H1 (cell line): ENCODE results near the gene GLS. TPM values are rescaled to one million over a fixed set of nuclear protein-coding genes. Genes with fewer than 3 reads are reported as not detected.

Source experiments
- CTCF ChIA-PET: fragments of 300-600 bp; sonication (Branson Sonifier 250); formaldehyde crosslinking; loops from one replicate; lab custom pipeline; 2021; ENCODE audit not compliant: partially characterized antibody; lab: Charles Lee
- POLR2A ChIA-PET: fragments of 300-600 bp; sonication (Branson Sonifier 250); formaldehyde crosslinking; loops from one replicate; lab custom pipeline; 2021; ENCODE audit warnings: inconsistent platforms; ENCODE audit not compliant: partially characterized antibody; lab: Charles Lee
- DNase-seq, 2 experiments: peaks; one replicate each; pipeline versions ENCODE4 v3.0.0 to v3.0.0-alpha.2; 2010 to 2022; ENCODE audit warnings: low spot score in 2 of 2, low read depth in 1 of 2, mixed read lengths in 1 of 2
- FAIRE-seq: peaks from 2 replicates; lab custom pipeline; 2011; peaks lifted over from hg19 to GRCh38; lab: Jason Lieb, UNC
- H2AFZ ChIP-seq: 2 replicates; pipeline ENCODE4 v1.8.1; 2012; ENCODE audit warnings: low read length, inconsistent platforms
- H2AK5ac ChIP-seq: 2 replicates; pipeline ENCODE4 v1.6.1; 2013; ENCODE audit warnings: low read depth, low read length
- H2BK120ac ChIP-seq: replicated peaks from 2 replicates; pipeline ENCODE3; 2013; ENCODE audit warnings: low read depth, low read length, inconsistent platforms
- H2BK12ac ChIP-seq: 2 replicates; pipeline ENCODE4 v1.6.1; 2013; ENCODE audit warnings: low read depth, low read length
- H2BK15ac ChIP-seq: 2 replicates; pipeline ENCODE4 v1.6.1; 2013; ENCODE audit warnings: low read length
- H2BK20ac ChIP-seq: 2 replicates; pipeline ENCODE4 v1.6.1; 2013; ENCODE audit warnings: low read length
- H2BK5ac ChIP-seq: 2 replicates; pipeline ENCODE4 v1.6.1; 2013; ENCODE audit warnings: low read depth, low read length
- H3K14ac ChIP-seq: 2 replicates; pipeline ENCODE4 v1.6.1; 2013; ENCODE audit warnings: inconsistent platforms; ENCODE audit not compliant: insufficient read length
- H3K18ac ChIP-seq: 2 replicates; pipeline ENCODE4 v1.6.1; 2013; ENCODE audit warnings: low read length; ENCODE audit errors: extremely low read depth
- H3K23ac ChIP-seq: 2 replicates; pipeline ENCODE4 v1.6.1; 2013; ENCODE audit warnings: inconsistent platforms; ENCODE audit not compliant: insufficient read length
- H3K23me2 ChIP-seq: 2 replicates; pipeline ENCODE4 v1.6.1; 2013; ENCODE audit warnings: low read depth, low read length
- H3K27ac ChIP-seq: 2 replicates; pipeline ENCODE4 v1.6.1; 2011; ENCODE audit warnings: low read depth, low read length, inconsistent platforms
- H3K27me3 ChIP-seq, 4 experiments: replicated peaks in 1 of 4; 1 replicate in 1 of 4; 2 replicates in 3 of 4; pipeline versions ENCODE4 v1.6.1 to v1.8.1; 2011 to 2013; ENCODE audit warnings: low read length in 3 of 4, mild to moderate bottlenecking in 3 of 4, inconsistent platforms in 2 of 4, mixed read lengths in 2 of 4, moderate library complexity in 1 of 4; ENCODE audit not compliant: control insufficient read depth in 3 of 4, insufficient read depth in 3 of 4; ENCODE audit errors: extremely low read depth in 1 of 4
- H3K36me3 ChIP-seq, 4 experiments: 2 replicates each; pipeline versions ENCODE4 v1.6.1 to v1.8.1; 2011 to 2013; ENCODE audit warnings: mild to moderate bottlenecking in 4 of 4, low read length in 3 of 4, moderate library complexity in 2 of 4, control low read depth in 1 of 4, inconsistent platforms in 1 of 4; ENCODE audit not compliant: insufficient read depth in 4 of 4, control insufficient read depth in 2 of 4
- H3K4ac ChIP-seq: replicated peaks from 2 replicates; pipeline ENCODE3; 2013; ENCODE audit warnings: low read length, low read depth, mixed read lengths, inconsistent platforms; ENCODE audit not compliant: insufficient read length
- H3K4me1 ChIP-seq, 4 experiments: replicated peaks in 1 of 4; 1 replicate in 1 of 4; 2 replicates in 3 of 4; pipeline versions ENCODE4 v1.6.1 to v1.8.1; 2011 to 2013; ENCODE audit warnings: low read length in 3 of 4, inconsistent platforms in 2 of 4, mixed read lengths in 1 of 4; ENCODE audit not compliant: insufficient read depth in 4 of 4, control insufficient read depth in 3 of 4
- H3K4me2 ChIP-seq, 2 experiments: 2 replicates each; pipeline versions ENCODE4 v1.6.1 to v1.8.1; 2011 to 2013; ENCODE audit warnings: low read depth in 2 of 2, low read length in 2 of 2, control low read depth in 1 of 2, inconsistent platforms in 1 of 2, mild to moderate bottlenecking in 1 of 2; ENCODE audit not compliant: insufficient read depth in 1 of 2
- H3K4me3 ChIP-seq, 4 experiments: fragments of 200-600, 300-600 bp in 1 of 4; sonication (generic), shearing (Covaris generic), sonication (Bioruptor Twin) in 1 of 4; 2 replicates each; pipeline versions ENCODE4 v1.5.1 to v1.8.1; 2011 to 2016; ENCODE audit warnings: low read length in 4 of 4, low read depth in 3 of 4, control low read depth in 2 of 4, inconsistent platforms in 2 of 4, mild to moderate bottlenecking in 2 of 4, mixed read lengths in 1 of 4, moderate library complexity in 1 of 4; ENCODE audit not compliant: insufficient read depth in 2 of 4; ENCODE audit errors: extremely low read depth in 1 of 4
- H3K56ac ChIP-seq: replicated peaks from 2 replicates; pipeline ENCODE3; 2013; ENCODE audit warnings: low read depth, mild to moderate bottlenecking, mixed read lengths, low read length, inconsistent platforms; ENCODE audit not compliant: insufficient read length
- H3K79me1 ChIP-seq: 2 replicates; pipeline ENCODE4 v1.6.1; 2013; ENCODE audit warnings: low read depth, low read length, control low read depth
- H3K79me2 ChIP-seq, 2 experiments: 2 replicates each; pipeline versions ENCODE4 v1.6.1 to v1.8.1; 2012 to 2013; ENCODE audit warnings: low read length in 2 of 2, mild to moderate bottlenecking in 2 of 2, inconsistent platforms in 1 of 2; ENCODE audit not compliant: insufficient read depth in 2 of 2, control insufficient read depth in 1 of 2
- H3K9ac ChIP-seq, 4 experiments: replicated peaks in 1 of 4; 1 replicate in 1 of 4; 2 replicates in 3 of 4; pipeline versions ENCODE4 v1.6.1 to v1.8.1; 2011 to 2013; ENCODE audit warnings: low read depth in 3 of 4, low read length in 3 of 4, control low read depth in 2 of 4, mild to moderate bottlenecking in 2 of 4, moderate library complexity in 2 of 4, inconsistent platforms in 1 of 4; ENCODE audit errors: extremely low read depth in 1 of 4
- H3K9me3 ChIP-seq, 2 experiments: 2 replicates each; pipeline versions ENCODE4 v1.6.1 to v1.8.1; 2012 to 2013; ENCODE audit warnings: mild to moderate bottlenecking in 2 of 2, moderate library complexity in 2 of 2, control low read depth in 1 of 2, inconsistent platforms in 1 of 2, low read depth in 1 of 2, low read length in 1 of 2, mixed read lengths in 1 of 2; ENCODE audit not compliant: insufficient read depth in 2 of 2
- H4K20me1 ChIP-seq, 2 experiments: replicated peaks in 1 of 2; 2 replicates each; pipeline versions ENCODE3 to v1.8.1; 2011 to 2013; ENCODE audit warnings: inconsistent platforms in 2 of 2, low read length in 2 of 2, mild to moderate bottlenecking in 1 of 2; ENCODE audit not compliant: insufficient read depth in 2 of 2, control insufficient read depth in 1 of 2
- H4K5ac ChIP-seq: 2 replicates; pipeline ENCODE4 v1.6.1; 2013; ENCODE audit warnings: low read length, low read depth, mixed read lengths, inconsistent platforms; ENCODE audit not compliant: insufficient read length
- H4K8ac ChIP-seq: 2 replicates; pipeline ENCODE4 v1.8.0; 2013; ENCODE audit warnings: mild to moderate bottlenecking, moderate library complexity, low read length, inconsistent platforms; ENCODE audit not compliant: insufficient read depth; ENCODE audit errors: extremely low read depth
- H4K91ac ChIP-seq: replicated peaks from 2 replicates; pipeline ENCODE3; 2013; ENCODE audit warnings: low read length, mixed read lengths, inconsistent platforms; ENCODE audit not compliant: insufficient read length
- ATF3 ChIP-seq: IDR thresholded peaks from 2 replicates; pipeline ENCODE4 v1.6.1; 2011; ENCODE audit warnings: low read depth, mild to moderate bottlenecking, low read length; ENCODE audit not compliant: insufficient read depth
- CBX8 ChIP-seq: fragments of 300-800, 300-1000 bp; sonication (generic); IDR thresholded peaks from 2 replicates; pipeline ENCODE4 v1.7.1; 2016; ENCODE audit warnings: low read depth, low read length, borderline replicate concordance
- CHD2 ChIP-seq: IDR thresholded peaks from 2 replicates; pipeline ENCODE4 v1.6.1; 2012; ENCODE audit warnings: low read length, improper control_type of control experiment
- HDAC2 ChIP-seq, 2 experiments: fragments of 300-600 bp in 1 of 2; sonication (generic) in 1 of 2; IDR thresholded peaks; 2 replicates each; pipeline ENCODE4 v1.6.1; 2011 to 2012; ENCODE audit warnings: low read depth in 2 of 2, low read length in 2 of 2, mild to moderate bottlenecking in 2 of 2, moderate library complexity in 2 of 2, borderline replicate concordance in 1 of 2, inconsistent platforms in 1 of 2
- HDAC6 ChIP-seq: IDR thresholded peaks from one replicate; pipeline ENCODE4 v1.7.1; 2012; ENCODE audit warnings: low read depth, mild to moderate bottlenecking, inconsistent platforms, low read length, moderate library complexity
- RBBP5 ChIP-seq: IDR thresholded peaks from 2 replicates; pipeline ENCODE4 v1.7.1; 2012; ENCODE audit warnings: low read depth, mild to moderate bottlenecking, inconsistent platforms, low read length, moderate library complexity, borderline replicate concordance
- SUZ12 ChIP-seq: fragments of 200-600 bp; sonication (generic); IDR thresholded peaks from 2 replicates; pipeline ENCODE4 v1.6.1; 2012; ENCODE audit warnings: mild to moderate bottlenecking, inconsistent platforms, low read length, moderate library complexity, mixed read lengths
- TAF7 ChIP-seq: optimal IDR thresholded peaks from 2 replicates; pipeline ENCODE3; 2011; ENCODE audit warnings: low read depth, mild to moderate bottlenecking, inconsistent platforms, low read length, moderate library complexity, borderline replicate concordance
- TBP ChIP-seq: IDR thresholded peaks from 2 replicates; pipeline ENCODE4 v1.6.1; 2011; ENCODE audit warnings: low read depth, low read length, improper control_type of control experiment
- TEAD4 ChIP-seq: IDR thresholded peaks from 2 replicates; pipeline ENCODE4 v1.6.1; 2012; ENCODE audit warnings: low read depth, low read length, inconsistent platforms, mixed read lengths
- USF2 ChIP-seq: IDR thresholded peaks from 2 replicates; pipeline ENCODE4 v1.6.1; 2011; ENCODE audit warnings: low read length, improper control_type of control experiment
- YY1 ChIP-seq: IDR thresholded peaks from 2 replicates; pipeline ENCODE4 v1.6.1; 2011; ENCODE audit warnings: low read depth, mild to moderate bottlenecking, low read length
- WGBS, 2 experiments: shearing (Covaris generic) in 1 of 2; methylation state at CpG; one replicate each; pipeline versions ENCODE4 v1.1.6 to v1.1.7; 2013 to 2015; ENCODE audit warnings: low lambda C conversion rate in 2 of 2, mixed read lengths in 2 of 2, inconsistent platforms in 1 of 2, low coverage in 1 of 2, missing lambda C conversion rate in 1 of 2; ENCODE audit not compliant: insufficient replicate concordance in 2 of 2, insufficient coverage in 1 of 2, insufficient read length in 1 of 2; ENCODE audit errors: extremely low coverage in 1 of 2, missing lambda C conversion rate in 1 of 2; 5-methylcytosine and 5-hydroxymethylcytosine counted together
- polyA plus RNA-seq, 7 experiments: library from polyadenylated mRNA; depleted of rRNA in 3 of 7; stranded (reverse) in 5 of 7; unstranded in 2 of 7; fragments of >200 nt in 5 of 7; fragments of 200-250 nt in 2 of 7; gene quantifications; 1 replicate in 5 of 7; 2 replicates in 1 of 7; 4 replicates in 1 of 7; pipeline versions ENCODE4 v1.2.1 to v1.2.3, GENCODE V29; 2011 to 2013; ENCODE audit warnings: missing spikeins in 2 of 7, mixed read lengths in 2 of 7
- total RNA-seq: library from RNA; stranded (reverse); fragmentation: NEBNext Ultra II Directional; extraction: Animal tissue kit (Norgen Biotek cat#: 25700); gene quantifications from 2 replicates; pipeline ENCODE4 v1.2.1, GENCODE V29; 2021

GLS gene
- total and polyA plus RNA-seq, 2 of the 8 experiments (the other 6 are each of a cell fraction or from before 2014, with no cell fraction given): 15.7 to 89.8 TPM

GRCh38 chr2:190863946-190864345 is 16.7 kb upstream of the GLS start:
- Histone ChIP-seq H2BK5ac (no peak overlapping the region), H3K4ac (no peak overlapping the region), H2AFZ (no peak overlapping the region), H4K91ac (no peak overlapping the region), H3K27ac (no peak overlapping the region), H3K79me2 (no peaks in the 10 kb centered on the region), H2BK15ac (no peak overlapping the region), H2BK120ac (no peak overlapping the region), H3K4me1 (peaks cover 2 to 14% (median 9%) of the 10 kb centered on the region in 4 experiments; a peak in 6 of 7 replicates), H3K23me2 (no peaks in the 10 kb centered on the region), H3K4me3 (no peak overlapping the region), H3K56ac (no peak overlapping the region), H4K20me1 (no peaks in the 10 kb centered on the region), H3K23ac (no peak overlapping the region), H2AK5ac (no peak overlapping the region), H3K18ac (no peak overlapping the region), H4K8ac (no peak overlapping the region), H3K36me3 (peaks cover 0 to 4% (median 0%) of the 10 kb centered on the region in 4 experiments; a peak in 1 of 8 replicates), H3K9me3 (peaks cover 5 to 14% of the 10 kb centered on the region in 2 experiments), H2BK12ac (0 out of 2 replicates have a peak overlapping the region, but pooled peaks have one; percentile 27), H4K5ac (no peak overlapping the region), H3K27me3 (no peaks in the 10 kb centered on the region), H3K14ac (no peak overlapping the region), H2BK20ac (no peak overlapping the region; the same call in 1 of the 2 replicates), H3K4me2 (no peak overlapping the region), H3K79me1 (no peaks in the 10 kb centered on the region), H3K9ac (no peak overlapping the region)
- ChIA-PET CTCF (interaction anchor here (3.0 kb wide), 1 partner anchor 14 kb away, joined by 15 read pairs; no protein-coding TSS in a partner anchor), POLR2A (interaction anchor here (7.1 kb wide), 1 partner anchor 17 kb away, joined by 64 read pairs; the partner anchor contains the start of gene GLS)
- WGBS, 2 experiments: 88% methylated on average over 3 of the region's 3 CpGs; no CpG with 5 or more reads in 1 of the 2 experiments
- no peak for DNase-seq
- no peak for FAIRE-seq
- no peak for TF ChIP-seq CBX8
- TF ChIP-seq TBP: no peak
- no peak for TF ChIP-seq TEAD4
- TF ChIP-seq RBBP5: no peak
- TF ChIP-seq SUZ12: no peak
- TF ChIP-seq CHD2: no peak
- TF ChIP-seq TAF7: no peak
- TF ChIP-seq HDAC2 (IDR thresholded peaks at IDR 0.05; ENCODE audit: borderline replicate concordance in 1 of 2, low read depth in 2 of 2, low read length in 2 of 2): no peak
- no peak for TF ChIP-seq USF2
- no peak for TF ChIP-seq HDAC6
- TF ChIP-seq ATF3: no peak
- no peak for TF ChIP-seq YY1
